ENCODE results near the gene EMC10.

DNA sequence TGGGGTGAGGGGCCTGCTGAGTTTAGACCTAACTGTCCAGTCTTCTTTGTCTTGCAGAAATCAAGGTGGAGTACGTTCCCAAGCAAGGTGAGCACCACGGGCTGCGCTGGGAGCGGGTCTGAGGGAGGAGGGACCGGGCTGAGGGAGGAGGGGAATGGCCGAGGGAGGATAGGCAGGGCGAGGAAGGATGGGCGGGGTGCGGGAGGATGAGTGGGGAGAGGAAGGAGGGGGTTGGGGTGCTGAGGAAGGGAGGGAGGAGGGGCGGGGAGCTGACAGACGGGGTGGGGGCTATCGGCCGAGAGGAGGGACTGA is 25.1 kb upstream of the EMC10 start:
- TF ChIP-seq ATF7 (IDR thresholded peaks at IDR 0.05; ENCODE audit: low read depth) (no peak), EZH2 (IDR thresholded peaks at IDR 0.05; ENCODE audit: borderline replicate concordance, control insufficient read depth, low read depth, low read length) (no peak), POLR2AphosphoS2 (IDR thresholded peaks at IDR 0.05; ENCODE audit: low read depth, low read length) (no peak), POLR2A (IDR thresholded peaks at IDR 0.05; ENCODE audit: low read depth, low read length) (no peak)
- TF ChIP-seq, protein P1, sequence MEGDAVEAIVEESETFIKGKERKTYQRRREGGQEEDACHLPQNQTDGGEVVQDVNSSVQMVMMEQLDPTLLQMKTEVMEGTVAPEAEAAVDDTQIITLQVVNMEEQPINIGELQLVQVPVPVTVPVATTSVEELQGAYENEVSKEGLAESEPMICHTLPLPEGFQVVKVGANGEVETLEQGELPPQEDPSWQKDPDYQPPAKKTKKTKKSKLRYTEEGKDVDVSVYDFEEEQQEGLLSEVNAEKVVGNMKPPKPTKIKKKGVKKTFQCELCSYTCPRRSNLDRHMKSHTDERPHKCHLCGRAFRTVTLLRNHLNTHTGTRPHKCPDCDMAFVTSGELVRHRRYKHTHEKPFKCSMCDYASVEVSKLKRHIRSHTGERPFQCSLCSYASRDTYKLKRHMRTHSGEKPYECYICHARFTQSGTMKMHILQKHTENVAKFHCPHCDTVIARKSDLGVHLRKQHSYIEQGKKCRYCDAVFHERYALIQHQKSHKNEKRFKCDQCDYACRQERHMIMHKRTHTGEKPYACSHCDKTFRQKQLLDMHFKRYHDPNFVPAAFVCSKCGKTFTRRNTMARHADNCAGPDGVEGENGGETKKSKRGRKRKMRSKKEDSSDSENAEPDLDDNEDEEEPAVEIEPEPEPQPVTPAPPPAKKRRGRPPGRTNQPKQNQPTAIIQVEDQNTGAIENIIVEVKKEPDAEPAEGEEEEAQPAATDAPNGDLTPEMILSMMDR (IDR thresholded peaks at IDR 0.05 in 2 of 3, conservative IDR thresholded peaks at IDR 0.05 in 1 of 3; ENCODE audit: control insufficient read depth in 2 of 3, extremely low read depth in 1 of 3, insufficient read depth in 1 of 3, low read depth in 3 of 3, low read length in 3 of 3): no peak
- TF ChIP-seq, protein P2, sequence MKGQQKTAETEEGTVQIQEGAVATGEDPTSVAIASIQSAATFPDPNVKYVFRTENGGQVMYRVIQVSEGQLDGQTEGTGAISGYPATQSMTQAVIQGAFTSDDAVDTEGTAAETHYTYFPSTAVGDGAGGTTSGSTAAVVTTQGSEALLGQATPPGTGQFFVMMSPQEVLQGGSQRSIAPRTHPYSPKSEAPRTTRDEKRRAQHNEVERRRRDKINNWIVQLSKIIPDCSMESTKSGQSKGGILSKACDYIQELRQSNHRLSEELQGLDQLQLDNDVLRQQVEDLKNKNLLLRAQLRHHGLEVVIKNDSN (IDR thresholded peaks at IDR 0.05; ENCODE audit: borderline replicate concordance, extremely low read length, insufficient read depth, low read depth, low read length): no peak
- TF ChIP-seq, protein P3, sequence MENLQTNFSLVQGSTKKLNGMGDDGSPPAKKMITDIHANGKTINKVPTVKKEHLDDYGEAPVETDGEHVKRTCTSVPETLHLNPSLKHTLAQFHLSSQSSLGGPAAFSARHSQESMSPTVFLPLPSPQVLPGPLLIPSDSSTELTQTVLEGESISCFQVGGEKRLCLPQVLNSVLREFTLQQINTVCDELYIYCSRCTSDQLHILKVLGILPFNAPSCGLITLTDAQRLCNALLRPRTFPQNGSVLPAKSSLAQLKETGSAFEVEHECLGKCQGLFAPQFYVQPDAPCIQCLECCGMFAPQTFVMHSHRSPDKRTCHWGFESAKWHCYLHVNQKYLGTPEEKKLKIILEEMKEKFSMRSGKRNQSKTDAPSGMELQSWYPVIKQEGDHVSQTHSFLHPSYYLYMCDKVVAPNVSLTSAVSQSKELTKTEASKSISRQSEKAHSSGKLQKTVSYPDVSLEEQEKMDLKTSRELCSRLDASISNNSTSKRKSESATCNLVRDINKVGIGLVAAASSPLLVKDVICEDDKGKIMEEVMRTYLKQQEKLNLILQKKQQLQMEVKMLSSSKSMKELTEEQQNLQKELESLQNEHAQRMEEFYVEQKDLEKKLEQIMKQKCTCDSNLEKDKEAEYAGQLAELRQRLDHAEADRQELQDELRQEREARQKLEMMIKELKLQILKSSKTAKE (IDR thresholded peaks at IDR 0.05; ENCODE audit: low read depth, poor library complexity, severe bottlenecking): no peak
